ENCODE measurements around the gene CEP41.

GRCh38 chr7:130471974-130472373 is 31.2 kb upstream of the CEP41 start:
- TF ChIP-seq POLR2A (IDR thresholded peaks at IDR 0.05; ENCODE audit: low read depth, low read length) (no peak), EZH2 (IDR thresholded peaks at IDR 0.05; ENCODE audit: borderline replicate concordance, low read depth, low read length, severe bottlenecking) (no peak), MYC (IDR thresholded peaks at IDR 0.05; ENCODE audit: low read depth, low read length) (no peak), POLR2AphosphoS5 (IDR thresholded peaks at IDR 0.05; ENCODE audit: insufficient read depth, low read depth, low read length) (no peak), FOS (IDR thresholded peaks at IDR 0.05; ENCODE audit: borderline replicate concordance, insufficient read depth, low read length) (no peak)
- TF ChIP-seq, protein P1, sequence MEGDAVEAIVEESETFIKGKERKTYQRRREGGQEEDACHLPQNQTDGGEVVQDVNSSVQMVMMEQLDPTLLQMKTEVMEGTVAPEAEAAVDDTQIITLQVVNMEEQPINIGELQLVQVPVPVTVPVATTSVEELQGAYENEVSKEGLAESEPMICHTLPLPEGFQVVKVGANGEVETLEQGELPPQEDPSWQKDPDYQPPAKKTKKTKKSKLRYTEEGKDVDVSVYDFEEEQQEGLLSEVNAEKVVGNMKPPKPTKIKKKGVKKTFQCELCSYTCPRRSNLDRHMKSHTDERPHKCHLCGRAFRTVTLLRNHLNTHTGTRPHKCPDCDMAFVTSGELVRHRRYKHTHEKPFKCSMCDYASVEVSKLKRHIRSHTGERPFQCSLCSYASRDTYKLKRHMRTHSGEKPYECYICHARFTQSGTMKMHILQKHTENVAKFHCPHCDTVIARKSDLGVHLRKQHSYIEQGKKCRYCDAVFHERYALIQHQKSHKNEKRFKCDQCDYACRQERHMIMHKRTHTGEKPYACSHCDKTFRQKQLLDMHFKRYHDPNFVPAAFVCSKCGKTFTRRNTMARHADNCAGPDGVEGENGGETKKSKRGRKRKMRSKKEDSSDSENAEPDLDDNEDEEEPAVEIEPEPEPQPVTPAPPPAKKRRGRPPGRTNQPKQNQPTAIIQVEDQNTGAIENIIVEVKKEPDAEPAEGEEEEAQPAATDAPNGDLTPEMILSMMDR (IDR thresholded peaks at IDR 0.05; ENCODE audit: extremely low read depth in 1 of 2, insufficient read depth in 1 of 2, low read depth in 1 of 2, low read length in 2 of 2): no peak

Data from endothelial cell of umbilical vein (primary cell).